Measurements from ENCODE around the gene CES5A. TPM values are rescaled to one million over a fixed set of nuclear protein-coding genes. Genes with fewer than 3 reads are reported as not detected.
"Not testable (repeated sequence)": the region's sequence is repeated elsewhere in the genome, so short reads cannot be mapped to it uniquely, and the experiment has no call there.

The CES5A gene
- total and polyA plus RNA-seq, 2 donors from 2014 or later: not detected

- TF ChIP-seq CTCF (IDR thresholded peaks at IDR 0.05; ENCODE audit: borderline replicate concordance, extremely low read depth, insufficient read depth): no peak
- Histone ChIP-seq H3K4me1 (ENCODE audit: control insufficient read depth in 2 of 3, insufficient read depth in 2 of 3, low read depth in 1 of 3, low read length in 3 of 3) (peaks cover 0 to 5% (median 4%) of the 10 kb centered on the region in 3 donors), H3K36me3 (ENCODE audit: control insufficient read depth in 2 of 3, insufficient read depth in 3 of 3, low read length in 3 of 3) (no peaks in the 10 kb centered on the region), H3K9ac (ENCODE audit: low read length in 3 of 3) (no peak overlapping the region), H3K9me3 (ENCODE audit: control insufficient read depth in 2 of 3, insufficient read depth in 1 of 3, low read length in 3 of 3) (no peaks in the 10 kb centered on the region), H3K27ac (ENCODE audit: low read depth in 2 of 2, low read length in 2 of 2) (no peak overlapping the region), H3K4me3 (ENCODE audit: low read length in 3 of 3) (no peak overlapping the region), H3K27me3 (ENCODE audit: control insufficient read depth, insufficient read depth, low read length) (no peaks in the 10 kb centered on the region)
- FAIRE-seq (no peak), DNase-seq (peak in 3 of 5 donors; percentile 31 to 64 (median 51))
- intact Hi-C loops (cut with DNase I): no loop called here
These were observed 40.1 kb upstream of the CES5A start for GRCh38 chr16:55915096-55915827.

GRCh38 chr16:55914383-55914782 lies 39.2 kb upstream of the CES5A start:
- no peaks in the 10 kb centered on the region for H3K9me3 ChIP-seq (ENCODE audit: control insufficient read depth in 2 of 3, insufficient read depth in 1 of 3, low read length in 3 of 3)
- H3K27ac ChIP-seq (ENCODE audit: low read depth in 2 of 2, low read length in 2 of 2): no peak overlapping the region
- no peak overlapping the region for H3K9ac ChIP-seq (ENCODE audit: low read length in 3 of 3)
- intact Hi-C loops (cut with DNase I): no loop called here
- peaks cover 0 to 5% (median 4%) of the 10 kb centered on the region in 3 donors for H3K4me1 ChIP-seq (ENCODE audit: control insufficient read depth in 2 of 3, insufficient read depth in 2 of 3, low read depth in 1 of 3, low read length in 3 of 3)
- no peak overlapping the region for H3K4me3 ChIP-seq (ENCODE audit: low read length in 3 of 3)
- H3K27me3 ChIP-seq (ENCODE audit: control insufficient read depth, insufficient read depth, low read length): no peaks in the 10 kb centered on the region
- FAIRE-seq (no peak), DNase-seq (no peak)
- H3K36me3 ChIP-seq (ENCODE audit: control insufficient read depth in 2 of 3, insufficient read depth in 3 of 3, low read length in 3 of 3): no peaks in the 10 kb centered on the region
- no peak for TF ChIP-seq CTCF (IDR thresholded peaks at IDR 0.05; ENCODE audit: borderline replicate concordance, extremely low read depth, insufficient read depth)

- FAIRE-seq (no peak), DNase-seq (no peak)
- Histone ChIP-seq H3K4me3 (ENCODE audit: low read length in 3 of 3) (no peak overlapping the region), H3K27ac (ENCODE audit: low read depth in 2 of 2, low read length in 2 of 2) (no peak overlapping the region), H3K36me3 (ENCODE audit: control insufficient read depth in 2 of 3, insufficient read depth in 3 of 3, low read length in 3 of 3) (no peaks in the 10 kb centered on the region), H3K27me3 (ENCODE audit: control insufficient read depth, insufficient read depth, low read length) (no peaks in the 10 kb centered on the region), H3K4me1 (ENCODE audit: control insufficient read depth in 2 of 3, insufficient read depth in 2 of 3, low read depth in 1 of 3, low read length in 3 of 3) (peaks cover 0 to 5% (median 4%) of the 10 kb centered on the region in 3 donors), H3K9ac (ENCODE audit: low read length in 3 of 3) (no peak overlapping the region), H3K9me3 (ENCODE audit: control insufficient read depth in 2 of 3, insufficient read depth in 1 of 3, low read length in 3 of 3) (no peaks in the 10 kb centered on the region)
- intact Hi-C loops (cut with DNase I): no loop called here
- TF ChIP-seq CTCF (IDR thresholded peaks at IDR 0.05; ENCODE audit: borderline replicate concordance, extremely low read depth, insufficient read depth): no peak
These were observed 38.5 kb upstream of the CES5A start for GRCh38 chr16:55913716-55914115.

GRCh38 chr16:55913121-55913520 lies 37.9 kb upstream of the CES5A start:
- FAIRE-seq; H3K27me3 ChIP-seq (ENCODE audit: control insufficient read depth, insufficient read depth, low read length); H3K9ac ChIP-seq (ENCODE audit: low read length in 3 of 3); intact Hi-C loops (cut with DNase I); H3K4me3 ChIP-seq (ENCODE audit: low read length in 3 of 3); H3K36me3 ChIP-seq (ENCODE audit: control insufficient read depth in 2 of 3, insufficient read depth in 3 of 3, low read length in 3 of 3); H3K4me1 ChIP-seq (ENCODE audit: control insufficient read depth in 2 of 3, insufficient read depth in 2 of 3, low read depth in 1 of 3, low read length in 3 of 3); H3K27ac ChIP-seq (ENCODE audit: low read depth in 2 of 2, low read length in 2 of 2); H3K9me3 ChIP-seq (ENCODE audit: control insufficient read depth in 2 of 3, insufficient read depth in 1 of 3, low read length in 3 of 3): not testable (repeated sequence)
- peak in 2 of 5 donors; percentile 17 to 21 for DNase-seq

Data from kidney (tissue), 14 donors.